Mammary epithelial cell (primary cell): ENCODE results near the gene URI1.

Experiments used
- EZH2 ChIP-seq: IDR thresholded peaks from 2 replicates; pipeline ENCODE4 v1.6.1; 2012; ENCODE audit warnings: low read length, inconsistent platforms, borderline replicate concordance
- TF ChIP-seq, protein P1 (sequence below), 2 donors: IDR thresholded peaks in 1 of 2; conservative IDR thresholded peaks in 1 of 2; 2 replicates each; pipeline ENCODE4 v1.5.1; 2011 to 2012; ENCODE audit warnings: inconsistent platforms in 2 of 2, low read length in 2 of 2, mild to moderate bottlenecking in 2 of 2, control low read depth in 1 of 2, low read depth in 1 of 2; ENCODE audit not compliant: insufficient read depth in 1 of 2; ENCODE audit errors: extremely low read depth in 1 of 2

DNA sequence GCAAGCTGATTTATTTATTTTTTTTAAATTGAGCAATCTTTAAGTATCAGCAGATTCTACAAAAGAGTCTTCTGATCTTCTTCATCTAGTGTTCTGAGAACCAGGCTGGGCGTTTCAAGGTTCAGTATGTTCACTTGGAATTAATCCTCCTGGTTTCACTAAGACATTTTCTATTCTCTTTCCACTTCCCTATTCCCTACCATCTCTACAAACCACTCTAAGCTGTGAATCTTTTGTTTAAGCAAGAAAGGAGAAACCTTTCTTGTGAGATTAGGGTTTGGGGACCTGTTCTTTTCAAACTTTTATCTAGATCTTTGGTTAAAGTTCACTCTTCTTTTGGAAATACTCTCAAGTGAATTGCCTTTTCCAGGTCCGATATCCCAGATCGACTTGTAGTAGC lies 59.3 kb downstream of the URI1 start:
- no peak for TF ChIP-seq EZH2
- TF ChIP-seq, protein P1, sequence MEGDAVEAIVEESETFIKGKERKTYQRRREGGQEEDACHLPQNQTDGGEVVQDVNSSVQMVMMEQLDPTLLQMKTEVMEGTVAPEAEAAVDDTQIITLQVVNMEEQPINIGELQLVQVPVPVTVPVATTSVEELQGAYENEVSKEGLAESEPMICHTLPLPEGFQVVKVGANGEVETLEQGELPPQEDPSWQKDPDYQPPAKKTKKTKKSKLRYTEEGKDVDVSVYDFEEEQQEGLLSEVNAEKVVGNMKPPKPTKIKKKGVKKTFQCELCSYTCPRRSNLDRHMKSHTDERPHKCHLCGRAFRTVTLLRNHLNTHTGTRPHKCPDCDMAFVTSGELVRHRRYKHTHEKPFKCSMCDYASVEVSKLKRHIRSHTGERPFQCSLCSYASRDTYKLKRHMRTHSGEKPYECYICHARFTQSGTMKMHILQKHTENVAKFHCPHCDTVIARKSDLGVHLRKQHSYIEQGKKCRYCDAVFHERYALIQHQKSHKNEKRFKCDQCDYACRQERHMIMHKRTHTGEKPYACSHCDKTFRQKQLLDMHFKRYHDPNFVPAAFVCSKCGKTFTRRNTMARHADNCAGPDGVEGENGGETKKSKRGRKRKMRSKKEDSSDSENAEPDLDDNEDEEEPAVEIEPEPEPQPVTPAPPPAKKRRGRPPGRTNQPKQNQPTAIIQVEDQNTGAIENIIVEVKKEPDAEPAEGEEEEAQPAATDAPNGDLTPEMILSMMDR (conservative IDR thresholded peaks at IDR 0.05 in 1 of 2, IDR thresholded peaks at IDR 0.05 in 1 of 2; ENCODE audit: extremely low read depth in 1 of 2, insufficient read depth in 1 of 2, low read depth in 1 of 2, low read length in 2 of 2): no peak
